HG03565 (cell line): ENCODE results near the gene PLIN5.
"Not testable (repeated sequence)": the region's sequence is repeated elsewhere in the genome, so short reads cannot be mapped to it uniquely, and the experiment has no call there.

ENCODE experiments used
- ATAC-seq: cut with Tn5 transposase; IDR thresholded peaks from one replicate; pipeline ENCODE4 v1.9.1; 2021; ENCODE audit warnings: mild to moderate bottlenecking, moderate library complexity; ENCODE audit not compliant: unreplicated experiment

PLIN5 gene

GRCh38 chr19:4547303-4548237 lies 12.5 kb upstream of the PLIN5 start:
- ATAC-seq, result no peak

- no peak for ATAC-seq
Observed at GRCh38 chr19:4543842-4544647, 9.0 kb upstream of the PLIN5 start.

- no peak for ATAC-seq
Observed at GRCh38 chr19:4542896-4543841, 8.1 kb upstream of the PLIN5 start.

GRCh38 chr19:4541806-4542145 lies 6.8 kb upstream of the PLIN5 start:
- not testable (repeated sequence) for ATAC-seq

- no peak for ATAC-seq
Observed at GRCh38 chr19:4541114-4541805, 6.2 kb upstream of the PLIN5 start.

- no peak for ATAC-seq
Observed at GRCh38 chr19:4539693-4540581, 4.9 kb upstream of the PLIN5 start, which contains the start of gene LRG1. Gene LRG1, minus strand, starts transcription at chr19:4540036. Its CDS starts 23 bp downstream, at chr19:4540013.

GRCh38 chr19:4539169-4539692 lies 4.2 kb upstream of the PLIN5 start:
- ATAC-seq, result no peak

- ATAC-seq, result no peak
Observed at GRCh38 chr19:4538601-4538954, 3.6 kb upstream of the PLIN5 start.

GRCh38 chr19:4537953-4538600 lies 3.1 kb upstream of the PLIN5 start:
- ATAC-seq, result no peak

- no peak for ATAC-seq
Observed at GRCh38 chr19:4536798-4537197, 1.8 kb upstream of the PLIN5 start.

- ATAC-seq, result no peak
Observed at GRCh38 chr19:4533835-4534424, 1.1 kb downstream of the PLIN5 start.

- no peak for ATAC-seq
Observed at GRCh38 chr19:4533334-4533733, 1.7 kb downstream of the PLIN5 start.

GRCh38 chr19:4531562-4532165 lies 3.4 kb downstream of the PLIN5 start:
- ATAC-seq, result no peak

- ATAC-seq, result no peak
Observed at GRCh38 chr19:4529924-4530522, 5.0 kb downstream of the PLIN5 start.

- no peak for ATAC-seq
Observed at GRCh38 chr19:4528843-4529242, 6.2 kb downstream of the PLIN5 start.

GRCh38 chr19:4527377-4527776 lies 7.6 kb downstream of the PLIN5 start:
- not testable (repeated sequence) for ATAC-seq

- no peak for ATAC-seq
Observed at GRCh38 chr19:4525563-4526002, 9.4 kb downstream of the PLIN5 start.
